Skeletal muscle cell (primary cell): ENCODE results near the gene FMOD.

Experiments used
- DNase-seq: peaks from one replicate; pipeline ENCODE4 v3.0.0-alpha.2; 2010; ENCODE audit warnings: low read depth
- H3K4me3 ChIP-seq: 2 replicates; pipeline ENCODE4 v1.5.1; 2011; ENCODE audit warnings: low read depth, mild to moderate bottlenecking, control low read depth, low read length, moderate library complexity

Gene FMOD

GRCh38 chr1:203291201-203292096, 59.5 kb downstream of the FMOD start:
- no peak overlapping the region for H3K4me3 ChIP-seq
- no peak for DNase-seq
